ENCODE results near the gene GALNT18. TPM values are rescaled to one million over a fixed set of nuclear protein-coding genes. Genes with fewer than 3 reads are reported as not detected.

Gene GALNT18
- total and polyA plus RNA-seq, 8 donors = 2.0 to 8.9 (median 4.7) TPM

DNA sequence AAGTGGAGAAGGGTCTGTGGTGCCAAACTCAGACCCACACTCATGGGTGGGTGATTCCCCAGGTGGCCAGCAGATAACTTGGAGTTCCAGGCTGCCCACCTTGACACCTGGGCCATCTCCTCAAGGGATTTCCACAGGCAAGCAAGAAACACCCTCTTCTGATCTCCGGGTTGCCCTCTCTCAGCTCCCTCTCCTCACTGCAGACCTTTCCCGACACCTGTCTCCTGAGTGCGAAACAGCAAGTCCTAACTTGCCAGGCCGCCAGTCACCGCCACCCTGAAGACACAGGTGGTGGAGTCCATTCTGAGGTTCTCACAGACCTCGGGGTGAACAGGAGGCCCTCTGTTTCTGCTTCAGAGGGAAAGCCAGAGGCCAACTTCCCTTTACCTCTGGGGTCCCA, 16.6 kb downstream of the GALNT18 start:
- no peaks in the 10 kb centered on the region for H3K36me3 ChIP-seq
- intact Hi-C loops (cut with DNase I) = no loop called here
- no peaks in the 10 kb centered on the region for H3K27me3 ChIP-seq
- WGBS, 2 donors = 82 to 85% methylated on average over 6 of the region's 6 CpGs
- DNase-seq (no peak), ATAC-seq (no peak), FAIRE-seq (no peak)
- no peaks in the 10 kb centered on the region for H3K9me3 ChIP-seq
- TF ChIP-seq, protein P1, sequence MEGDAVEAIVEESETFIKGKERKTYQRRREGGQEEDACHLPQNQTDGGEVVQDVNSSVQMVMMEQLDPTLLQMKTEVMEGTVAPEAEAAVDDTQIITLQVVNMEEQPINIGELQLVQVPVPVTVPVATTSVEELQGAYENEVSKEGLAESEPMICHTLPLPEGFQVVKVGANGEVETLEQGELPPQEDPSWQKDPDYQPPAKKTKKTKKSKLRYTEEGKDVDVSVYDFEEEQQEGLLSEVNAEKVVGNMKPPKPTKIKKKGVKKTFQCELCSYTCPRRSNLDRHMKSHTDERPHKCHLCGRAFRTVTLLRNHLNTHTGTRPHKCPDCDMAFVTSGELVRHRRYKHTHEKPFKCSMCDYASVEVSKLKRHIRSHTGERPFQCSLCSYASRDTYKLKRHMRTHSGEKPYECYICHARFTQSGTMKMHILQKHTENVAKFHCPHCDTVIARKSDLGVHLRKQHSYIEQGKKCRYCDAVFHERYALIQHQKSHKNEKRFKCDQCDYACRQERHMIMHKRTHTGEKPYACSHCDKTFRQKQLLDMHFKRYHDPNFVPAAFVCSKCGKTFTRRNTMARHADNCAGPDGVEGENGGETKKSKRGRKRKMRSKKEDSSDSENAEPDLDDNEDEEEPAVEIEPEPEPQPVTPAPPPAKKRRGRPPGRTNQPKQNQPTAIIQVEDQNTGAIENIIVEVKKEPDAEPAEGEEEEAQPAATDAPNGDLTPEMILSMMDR (IDR thresholded peaks at IDR 0.05) = no peak
- H3K4me3 ChIP-seq = no peak overlapping the region
- no peaks in the 10 kb centered on the region for H3K4me1 ChIP-seq
- no peak overlapping the region for H3K27ac ChIP-seq

DNA sequence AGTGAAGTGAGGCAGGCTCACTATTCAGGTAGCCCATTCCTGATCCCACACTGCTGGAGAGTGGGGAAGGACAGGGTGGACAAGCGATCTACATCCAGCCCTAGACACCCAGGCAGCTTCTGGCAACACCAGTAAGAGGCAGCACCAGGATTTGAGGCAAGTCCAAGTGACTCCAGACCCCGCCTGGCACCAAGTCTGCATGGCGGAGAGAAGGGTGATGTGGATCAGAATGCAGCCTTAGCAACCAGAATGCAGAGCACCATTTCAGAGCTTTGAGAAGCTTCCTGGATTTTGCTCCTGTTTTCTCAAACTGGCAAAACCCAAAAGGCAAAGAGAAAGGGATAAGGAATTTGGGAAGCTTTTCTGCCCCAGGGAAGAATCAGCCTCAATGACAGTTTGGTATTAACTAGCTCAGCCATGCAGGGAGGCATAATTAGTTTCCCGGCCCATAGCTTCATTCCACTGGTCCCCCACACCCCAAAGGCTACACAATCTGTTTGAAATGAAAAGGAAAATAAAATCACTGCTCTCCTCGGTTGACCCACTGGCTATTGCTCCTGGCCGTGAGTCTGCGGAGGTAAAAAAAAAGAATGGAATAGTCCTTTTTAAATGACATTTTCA, 17.3 kb downstream of the GALNT18 start:
- WGBS, 2 donors = 80 to 81% methylated on average over 7 of the region's 7 CpGs
- ATAC-seq = no peak
- Histone ChIP-seq H3K27me3 (no peaks in the 10 kb centered on the region), H3K4me3 (no peak overlapping the region), H3K4me1 (no peaks in the 10 kb centered on the region), H3K27ac (no peak overlapping the region), H3K36me3 (no peaks in the 10 kb centered on the region), H3K9me3 (no peaks in the 10 kb centered on the region)
- DNase-seq = no peak
- FAIRE-seq = no peak
- TF ChIP-seq, protein P1 (IDR thresholded peaks at IDR 0.05) = no peak
- intact Hi-C loops (cut with DNase I) = no loop called here

- Histone ChIP-seq H3K27ac (no peak overlapping the region), H3K9me3 (no peaks in the 10 kb centered on the region), H3K4me3 (no peak overlapping the region), H3K36me3 (no peaks in the 10 kb centered on the region), H3K4me1 (no peaks in the 10 kb centered on the region), H3K27me3 (no peaks in the 10 kb centered on the region)
- DNase-seq = no peak
- FAIRE-seq = no peak
- TF ChIP-seq, protein P1 (IDR thresholded peaks at IDR 0.05) = no peak
- ATAC-seq = no peak
- intact Hi-C loops (cut with DNase I) = no loop called here
These were observed 19.8 kb downstream of the GALNT18 start for GRCh38 chr11:11602011-11602410.

DNA sequence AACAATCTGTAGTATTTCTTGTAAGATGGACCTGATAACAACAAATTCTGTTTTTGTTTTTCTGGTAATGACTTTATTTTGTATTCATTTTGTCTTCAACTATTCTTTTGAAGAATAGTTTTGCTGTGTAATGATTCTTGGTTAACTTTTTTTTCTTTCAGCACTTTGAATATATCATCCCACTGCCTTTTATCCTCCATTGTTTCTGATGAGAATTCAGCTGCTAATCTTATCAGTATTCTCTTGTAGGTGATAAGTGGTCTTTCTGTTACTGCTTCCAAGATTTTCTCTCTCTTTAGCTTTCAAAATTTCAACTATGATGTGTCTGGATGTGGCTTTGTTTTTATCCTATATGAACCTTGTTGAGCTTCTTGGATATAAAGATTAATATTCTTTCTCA, 21.5 kb downstream of the GALNT18 start:
- no peak for FAIRE-seq
- no peaks in the 10 kb centered on the region for H3K27me3 ChIP-seq
- no peak for ATAC-seq
- no peaks in the 10 kb centered on the region for H3K4me1 ChIP-seq
- H3K36me3 ChIP-seq = no peaks in the 10 kb centered on the region
- no peak overlapping the region for H3K27ac ChIP-seq
- TF ChIP-seq, protein P1 (IDR thresholded peaks at IDR 0.05) = no peak
- DNase-seq = no peak
- intact Hi-C loops (cut with DNase I) = no loop called here
- H3K4me3 ChIP-seq = no peak overlapping the region
- H3K9me3 ChIP-seq = no peaks in the 10 kb centered on the region

- TF ChIP-seq, protein P1 (IDR thresholded peaks at IDR 0.05) = no peak
- WGBS, 2 donors = 80 to 93% methylated on average over 1 of the region's 1 CpG
- FAIRE-seq (no peak), ATAC-seq (no peak), DNase-seq (no peak)
- Histone ChIP-seq H3K36me3 (no peaks in the 10 kb centered on the region), H3K27ac (no peak overlapping the region), H3K4me1 (no peaks in the 10 kb centered on the region), H3K4me3 (no peak overlapping the region), H3K9me3 (no peaks in the 10 kb centered on the region), H3K27me3 (no peaks in the 10 kb centered on the region)
- intact Hi-C loops (cut with DNase I) = no loop called here
These were observed 23.6 kb downstream of the GALNT18 start for GRCh38 chr11:11598243-11598642.

Measured in pancreas (tissue), 10 donors.